ENCODE measurements around the gene EGLN3. TPM values are rescaled to one million over a fixed set of nuclear protein-coding genes. Genes with fewer than 3 reads are reported as not detected.

Gene EGLN3
- total and polyA plus RNA-seq, 2 of the 13 experiments (the other 11 are each of a cell fraction or from before 2014, with no cell fraction given) = 0.18 to 27.3 TPM

DNA sequence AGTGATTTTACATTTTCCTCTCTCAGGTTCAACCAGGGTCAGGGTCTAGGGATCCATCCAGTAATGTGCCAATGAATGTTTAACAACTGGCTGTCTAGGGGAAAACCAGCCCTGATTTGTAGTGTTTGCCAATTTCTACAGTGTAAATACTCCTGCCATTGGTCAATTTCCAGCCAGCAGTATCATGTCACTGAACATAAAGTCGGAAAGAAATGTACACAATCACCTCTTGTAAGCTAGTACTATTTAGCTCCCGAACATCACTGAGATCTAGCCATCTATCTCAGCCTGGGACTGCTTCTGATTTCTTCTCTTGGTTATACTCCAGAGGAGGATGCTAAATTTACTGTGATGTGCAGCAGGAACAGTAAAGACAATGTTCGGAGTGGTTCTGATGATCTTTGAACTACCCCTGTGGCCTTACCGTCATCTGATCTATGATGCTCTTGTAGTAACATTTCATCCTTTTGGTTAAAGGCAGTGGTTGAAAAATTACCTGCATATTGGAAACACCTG lies 36.7 kb upstream of the EGLN3 start (continued):
- TF ChIP-seq, protein P1, sequence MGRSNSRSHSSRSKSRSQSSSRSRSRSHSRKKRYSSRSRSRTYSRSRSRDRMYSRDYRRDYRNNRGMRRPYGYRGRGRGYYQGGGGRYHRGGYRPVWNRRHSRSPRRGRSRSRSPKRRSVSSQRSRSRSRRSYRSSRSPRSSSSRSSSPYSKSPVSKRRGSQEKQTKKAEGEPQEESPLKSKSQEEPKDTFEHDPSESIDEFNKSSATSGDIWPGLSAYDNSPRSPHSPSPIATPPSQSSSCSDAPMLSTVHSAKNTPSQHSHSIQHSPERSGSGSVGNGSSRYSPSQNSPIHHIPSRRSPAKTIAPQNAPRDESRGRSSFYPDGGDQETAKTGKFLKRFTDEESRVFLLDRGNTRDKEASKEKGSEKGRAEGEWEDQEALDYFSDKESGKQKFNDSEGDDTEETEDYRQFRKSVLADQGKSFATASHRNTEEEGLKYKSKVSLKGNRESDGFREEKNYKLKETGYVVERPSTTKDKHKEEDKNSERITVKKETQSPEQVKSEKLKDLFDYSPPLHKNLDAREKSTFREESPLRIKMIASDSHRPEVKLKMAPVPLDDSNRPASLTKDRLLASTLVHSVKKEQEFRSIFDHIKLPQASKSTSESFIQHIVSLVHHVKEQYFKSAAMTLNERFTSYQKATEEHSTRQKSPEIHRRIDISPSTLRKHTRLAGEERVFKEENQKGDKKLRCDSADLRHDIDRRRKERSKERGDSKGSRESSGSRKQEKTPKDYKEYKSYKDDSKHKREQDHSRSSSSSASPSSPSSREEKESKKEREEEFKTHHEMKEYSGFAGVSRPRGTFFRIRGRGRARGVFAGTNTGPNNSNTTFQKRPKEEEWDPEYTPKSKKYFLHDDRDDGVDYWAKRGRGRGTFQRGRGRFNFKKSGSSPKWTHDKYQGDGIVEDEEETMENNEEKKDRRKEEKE (IDR thresholded peaks at IDR 0.05) = no peak
- TF ChIP-seq FOXM1 (CRISPR knock-in tag; IDR thresholded peaks at IDR 0.05) (no peak), ZNF891 (CRISPR knock-in tag; IDR thresholded peaks at IDR 0.05) (no peak), FOSL1 (CRISPR knock-in tag; IDR thresholded peaks at IDR 0.05; ENCODE audit: borderline replicate concordance) (no peak), ZNF83 (CRISPR knock-in tag; IDR thresholded peaks at IDR 0.05; ENCODE audit: borderline replicate concordance) (no peak), ZNF788 (CRISPR knock-in tag; IDR thresholded peaks at IDR 0.05; ENCODE audit: borderline replicate concordance) (no peak), MAZ (IDR thresholded peaks at IDR 0.05; ENCODE audit: borderline replicate concordance, low read depth, low read length) (no peak), MAZ (CRISPR knock-in tag; IDR thresholded peaks at IDR 0.05; ENCODE audit: low read depth) (peak; percentile 54; the same call in 1 of the 2 replicates), HHEX (CRISPR knock-in tag; IDR thresholded peaks at IDR 0.05) (peak; percentile 61; the same call in 1 of the 2 replicates), SP140L (CRISPR knock-in tag; IDR thresholded peaks at IDR 0.05; ENCODE audit: borderline replicate concordance) (no peak), ZFX (CRISPR knock-in tag; IDR thresholded peaks at IDR 0.05; ENCODE audit: low read depth) (no peak), PCBP1 (IDR thresholded peaks at IDR 0.05; ENCODE audit: borderline replicate concordance, low read depth, low read length) (no peak), KDM4B (CRISPR knock-in tag; IDR thresholded peaks at IDR 0.05) (no peak; the same call in 1 of the 2 replicates), MIER2 (CRISPR knock-in tag; IDR thresholded peaks at IDR 0.05) (no peak), RFX1 (IDR thresholded peaks at IDR 0.05) (no peak), ZNF781 (CRISPR knock-in tag; IDR thresholded peaks at IDR 0.05; ENCODE audit: borderline replicate concordance, not compliant biosample characterization) (no peak), ZNF160 (CRISPR knock-in tag; IDR thresholded peaks at IDR 0.05) (0 out of 2 replicates have a peak, but pooled peaks have one; percentile 26)
- TF ChIP-seq, protein P2, sequence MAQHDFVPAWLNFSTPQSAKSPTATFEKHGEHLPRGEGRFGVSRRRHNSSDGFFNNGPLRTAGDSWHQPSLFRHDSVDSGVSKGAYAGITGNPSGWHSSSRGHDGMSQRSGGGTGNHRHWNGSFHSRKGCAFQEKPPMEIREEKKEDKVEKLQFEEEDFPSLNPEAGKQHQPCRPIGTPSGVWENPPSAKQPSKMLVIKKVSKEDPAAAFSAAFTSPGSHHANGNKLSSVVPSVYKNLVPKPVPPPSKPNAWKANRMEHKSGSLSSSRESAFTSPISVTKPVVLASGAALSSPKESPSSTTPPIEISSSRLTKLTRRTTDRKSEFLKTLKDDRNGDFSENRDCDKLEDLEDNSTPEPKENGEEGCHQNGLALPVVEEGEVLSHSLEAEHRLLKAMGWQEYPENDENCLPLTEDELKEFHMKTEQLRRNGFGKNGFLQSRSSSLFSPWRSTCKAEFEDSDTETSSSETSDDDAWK (CRISPR knock-in tag; IDR thresholded peaks at IDR 0.05) = no peak
- TF ChIP-seq, protein P3, sequence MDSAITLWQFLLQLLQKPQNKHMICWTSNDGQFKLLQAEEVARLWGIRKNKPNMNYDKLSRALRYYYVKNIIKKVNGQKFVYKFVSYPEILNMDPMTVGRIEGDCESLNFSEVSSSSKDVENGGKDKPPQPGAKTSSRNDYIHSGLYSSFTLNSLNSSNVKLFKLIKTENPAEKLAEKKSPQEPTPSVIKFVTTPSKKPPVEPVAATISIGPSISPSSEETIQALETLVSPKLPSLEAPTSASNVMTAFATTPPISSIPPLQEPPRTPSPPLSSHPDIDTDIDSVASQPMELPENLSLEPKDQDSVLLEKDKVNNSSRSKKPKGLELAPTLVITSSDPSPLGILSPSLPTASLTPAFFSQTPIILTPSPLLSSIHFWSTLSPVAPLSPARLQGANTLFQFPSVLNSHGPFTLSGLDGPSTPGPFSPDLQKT (CRISPR knock-in tag; IDR thresholded peaks at IDR 0.05; ENCODE audit: borderline replicate concordance) = no peak
- TF ChIP-seq, protein P4, sequence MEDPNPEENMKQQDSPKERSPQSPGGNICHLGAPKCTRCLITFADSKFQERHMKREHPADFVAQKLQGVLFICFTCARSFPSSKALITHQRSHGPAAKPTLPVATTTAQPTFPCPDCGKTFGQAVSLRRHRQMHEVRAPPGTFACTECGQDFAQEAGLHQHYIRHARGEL (CRISPR knock-in tag; IDR thresholded peaks at IDR 0.05) = no peak
- TF ChIP-seq, protein P5, sequence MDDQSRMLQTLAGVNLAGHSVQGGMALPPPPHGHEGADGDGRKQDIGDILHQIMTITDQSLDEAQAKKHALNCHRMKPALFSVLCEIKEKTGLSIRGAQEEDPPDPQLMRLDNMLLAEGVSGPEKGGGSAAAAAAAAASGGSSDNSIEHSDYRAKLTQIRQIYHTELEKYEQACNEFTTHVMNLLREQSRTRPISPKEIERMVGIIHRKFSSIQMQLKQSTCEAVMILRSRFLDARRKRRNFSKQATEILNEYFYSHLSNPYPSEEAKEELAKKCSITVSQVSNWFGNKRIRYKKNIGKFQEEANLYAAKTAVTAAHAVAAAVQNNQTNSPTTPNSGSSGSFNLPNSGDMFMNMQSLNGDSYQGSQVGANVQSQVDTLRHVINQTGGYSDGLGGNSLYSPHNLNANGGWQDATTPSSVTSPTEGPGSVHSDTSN (CRISPR knock-in tag; IDR thresholded peaks at IDR 0.05; ENCODE audit: borderline replicate concordance) = no peak
